ENCODE data around the gene KRTAP5-9. TPM values are rescaled to one million over a fixed set of nuclear protein-coding genes. Genes with fewer than 3 reads are reported as not detected.

KRTAP5-9 gene
- total and polyA plus RNA-seq, 9 of the 15 experiments (the other 6 are each of a cell fraction or from before 2014, with no cell fraction given): not detected

- no peak for DNase-seq (ENCODE audit: extremely low read depth in 1 of 4, low spot score in 3 of 4)
- CTCF ChIA-PET (ENCODE audit: low intra/inter-chr PET ratio): no interaction called here
- no TSS peak for BruUV-seq (replicated peaks)
- Histone ChIP-seq H3K27me3 (ENCODE audit: control insufficient read depth in 2 of 2, insufficient read depth in 2 of 2, low read length in 2 of 2) (peaks cover 5 to 24% of the 10 kb centered on the region in 2 experiments; a peak in 4 of 5 replicates), H3K27ac (ENCODE audit: extremely low read depth, low read depth, low read length) (no peak overlapping the region), H3K4me2 (ENCODE audit: insufficient read depth, low read length) (no peak overlapping the region), H3K9ac (ENCODE audit: insufficient read depth in 1 of 2, low read depth in 2 of 2, low read length in 2 of 2) (no peak overlapping the region), H3K4me3 (no peak overlapping the region), H3K9me1 (ENCODE audit: control insufficient read depth, insufficient read depth, low read length) (no peaks in the 10 kb centered on the region), H2AFZ (ENCODE audit: low read depth, low read length) (no peak overlapping the region), H3K4me1 (replicated peaks in 1 of 2; ENCODE audit: control insufficient read depth in 2 of 2, insufficient read depth in 2 of 2, low read length in 2 of 2) (no peaks in the 10 kb centered on the region), H3K9me3 (replicated peaks; ENCODE audit: control insufficient read depth, insufficient read depth, low read depth, low read length) (no peaks in the 10 kb centered on the region), H4K20me1 (replicated peaks; ENCODE audit: control insufficient read depth, insufficient read depth, low read length) (no peaks in the 10 kb centered on the region), H3K36me3 (ENCODE audit: control insufficient read depth, insufficient read depth, low read length) (no peaks in the 10 kb centered on the region), H3K79me2 (ENCODE audit: control insufficient read depth, insufficient read depth, low read length) (no peaks in the 10 kb centered on the region)
- intact Hi-C loops (cut with micrococcal nuclease) (no loop called here), in situ Hi-C loops (cut with MboI) (no loop called here)
- no peak for FAIRE-seq
- POLR2A ChIA-PET: no interaction called here
- ATAC-seq: no peak
- TF ChIP-seq MCM3 (IDR thresholded peaks at IDR 0.05) (no peak), HCFC1 (IDR thresholded peaks at IDR 0.05; ENCODE audit: low read depth, low read length) (no peak), SP1 (CRISPR knock-in tag; IDR thresholded peaks at IDR 0.05) (no peak), ZFP1 (CRISPR knock-in tag; IDR thresholded peaks at IDR 0.05) (no peak), ZNF707 (CRISPR knock-in tag; conservative IDR thresholded peaks at IDR 0.05) (no peak), JUN (IDR thresholded peaks at IDR 0.05; ENCODE audit: borderline replicate concordance, low read depth, low read length) (no peak), JUN (CRISPR knock-in tag; IDR thresholded peaks at IDR 0.05; ENCODE audit: borderline replicate concordance) (no peak), ZNF778 (CRISPR knock-in tag; IDR thresholded peaks at IDR 0.05) (no peak), ZKSCAN3 (CRISPR knock-in tag; IDR thresholded peaks at IDR 0.05) (no peak), ARID2 (IDR thresholded peaks at IDR 0.05) (no peak), HOMEZ (CRISPR knock-in tag; IDR thresholded peaks at IDR 0.05) (no peak), SAFB (IDR thresholded peaks at IDR 0.05; ENCODE audit: borderline replicate concordance, low read depth, low read length) (no peak), PTRF (tag; IDR thresholded peaks at IDR 0.05) (no peak), ZNF699 (CRISPR knock-in tag; IDR thresholded peaks at IDR 0.05; ENCODE audit: insufficient replicate concordance) (no peak)
Measured at GRCh38 chr11:71562120-71562519, 13.9 kb downstream of the KRTAP5-9 start.
